Activated naive CD8-positive, alpha-beta T cell (primary cell): ENCODE data around the gene FAM120A.
"Not testable (repeated sequence)": the region's sequence is repeated elsewhere in the genome, so short reads cannot be mapped to it uniquely, and the experiment has no call there.

Experiments used
- H3K27ac Mint-ChIP-seq: one replicate; pipeline ENCODE4 v1.8.0; 2021; ENCODE audit warnings: mixed read lengths
- H3K27me3 Mint-ChIP-seq: one replicate; pipeline ENCODE4 v1.8.0; 2021; ENCODE audit warnings: mixed read lengths
- H3K36me3 Mint-ChIP-seq: one replicate; pipeline ENCODE4 v1.8.0; 2021; ENCODE audit warnings: mixed read lengths
- H3K4me1 Mint-ChIP-seq: one replicate; pipeline ENCODE4 v1.8.0; 2021; ENCODE audit warnings: low read depth, mixed read lengths
- H3K4me3 Mint-ChIP-seq: one replicate; pipeline ENCODE4 v1.8.0; 2021; ENCODE audit warnings: mild to moderate bottlenecking, mixed read lengths
- H3K9me3 Mint-ChIP-seq: one replicate; pipeline ENCODE4 v1.8.0; 2021; ENCODE audit warnings: low read depth, mixed read lengths

FAM120A gene

DNA sequence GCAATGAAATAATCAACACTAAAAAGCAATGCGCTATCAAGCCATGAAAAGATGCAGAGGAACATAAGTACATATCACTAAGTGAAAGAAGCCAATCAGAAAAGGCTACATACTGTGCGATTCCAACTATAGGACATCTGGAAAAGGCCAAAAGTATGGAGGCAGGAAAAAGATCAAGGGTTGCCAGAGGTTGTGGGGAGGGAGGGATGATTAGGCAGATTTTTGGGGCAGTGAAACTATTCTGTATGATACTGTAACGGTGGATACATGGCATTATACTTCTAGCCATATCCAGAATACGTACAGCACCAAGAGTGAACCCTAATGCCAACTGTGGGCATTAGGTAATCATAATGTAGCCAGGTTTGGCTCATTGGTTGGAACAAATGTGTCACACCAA, 51.9 kb downstream of the FAM120A start:
- H3K4me3 Mint-ChIP-seq = no peak overlapping the region
- peaks cover 69% of the 10 kb centered on the region for H3K4me1 Mint-ChIP-seq
- no peaks in the 10 kb centered on the region for H3K9me3 Mint-ChIP-seq
- no peak overlapping the region for H3K27ac Mint-ChIP-seq
- no peaks in the 10 kb centered on the region for H3K27me3 Mint-ChIP-seq
- H3K36me3 Mint-ChIP-seq = peaks cover 17% of the 10 kb centered on the region

DNA sequence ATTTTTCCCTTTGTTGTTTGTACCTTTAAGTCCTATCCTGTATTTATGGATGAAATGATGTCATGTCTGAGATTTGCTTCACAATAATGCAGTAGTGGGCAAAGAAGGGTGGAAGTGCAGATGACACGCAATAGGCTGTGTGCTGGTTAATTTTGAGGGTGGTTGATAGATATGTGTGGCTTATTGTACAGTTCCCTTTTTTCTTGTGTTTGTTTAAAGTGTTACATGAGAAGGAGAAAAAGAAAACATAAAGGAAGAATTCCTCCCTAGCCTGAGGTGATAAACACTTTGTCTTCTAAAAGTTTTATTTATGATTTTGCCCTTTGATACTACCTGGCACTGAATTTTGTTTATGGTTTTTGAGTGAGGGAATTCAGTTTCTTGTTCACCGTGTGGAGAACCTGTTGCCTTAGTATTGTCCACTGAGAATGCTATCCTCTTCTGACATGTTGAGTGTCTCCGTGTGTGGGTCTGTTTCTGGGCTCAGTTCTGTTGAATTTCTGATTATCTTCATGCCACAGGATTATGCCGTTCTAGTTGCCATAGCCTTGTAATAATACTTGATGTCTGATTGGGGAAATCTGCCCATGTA, 54.2 kb downstream of the FAM120A start:
- Mint-ChIP-seq H3K36me3 (peaks cover 11% of the 10 kb centered on the region), H3K4me1 (peaks cover 64% of the 10 kb centered on the region)

DNA sequence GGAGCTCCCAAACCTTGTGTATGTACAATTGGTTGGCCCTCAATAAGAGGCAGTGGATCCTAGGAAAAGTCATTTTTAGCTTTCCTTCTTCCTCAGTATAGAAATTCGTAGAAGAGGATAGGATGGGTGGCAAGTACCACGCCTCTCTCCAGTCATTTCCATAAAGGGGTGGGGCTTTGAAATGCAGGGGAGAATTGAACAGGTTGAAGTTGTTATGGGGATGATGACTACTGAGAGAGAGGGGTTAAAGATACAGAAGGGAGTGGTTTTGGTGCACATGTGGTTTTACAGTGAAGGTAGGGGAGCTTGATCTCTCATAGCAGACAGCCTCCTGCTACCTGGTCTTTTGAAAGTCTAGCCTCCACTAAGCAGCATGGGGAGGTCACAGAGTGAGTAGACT, 56.3 kb downstream of the FAM120A start:
- Mint-ChIP-seq H3K27me3 (no peaks in the 10 kb centered on the region), H3K36me3 (peaks cover 7% of the 10 kb centered on the region), H3K27ac (peak overlapping the region; percentile 16), H3K9me3 (no peaks in the 10 kb centered on the region), H3K4me3 (no peak overlapping the region), H3K4me1 (peaks cover 63% of the 10 kb centered on the region)

More for the DNA sequence above, 54.2 kb downstream of the FAM120A start:
- H3K27ac Mint-ChIP-seq = no peak overlapping the region
- no peak overlapping the region for H3K4me3 Mint-ChIP-seq
- H3K27me3 Mint-ChIP-seq = no peaks in the 10 kb centered on the region
- H3K9me3 Mint-ChIP-seq = no peaks in the 10 kb centered on the region

DNA sequence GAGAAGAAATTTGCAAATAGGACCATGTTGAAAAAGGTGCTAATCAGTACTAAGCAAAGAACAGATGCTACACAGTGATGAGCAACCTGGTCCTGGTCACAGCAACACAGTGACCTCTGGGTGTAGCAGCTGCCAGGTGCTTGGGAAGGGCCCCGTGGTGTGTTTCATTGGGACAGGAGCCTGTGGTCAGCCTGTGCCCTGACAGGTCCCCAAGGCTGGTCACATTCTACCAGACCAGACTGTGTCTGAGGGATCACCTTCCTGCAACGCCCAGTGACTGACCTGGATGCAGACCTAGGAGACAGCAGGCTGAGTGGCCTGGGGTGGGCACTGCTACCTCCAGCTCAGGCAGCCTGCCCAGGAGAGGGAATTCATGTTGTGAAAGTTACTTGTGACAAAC, 56.7 kb downstream of the FAM120A start:
- peak overlapping the region; percentile 16 for H3K27ac Mint-ChIP-seq

DNA sequence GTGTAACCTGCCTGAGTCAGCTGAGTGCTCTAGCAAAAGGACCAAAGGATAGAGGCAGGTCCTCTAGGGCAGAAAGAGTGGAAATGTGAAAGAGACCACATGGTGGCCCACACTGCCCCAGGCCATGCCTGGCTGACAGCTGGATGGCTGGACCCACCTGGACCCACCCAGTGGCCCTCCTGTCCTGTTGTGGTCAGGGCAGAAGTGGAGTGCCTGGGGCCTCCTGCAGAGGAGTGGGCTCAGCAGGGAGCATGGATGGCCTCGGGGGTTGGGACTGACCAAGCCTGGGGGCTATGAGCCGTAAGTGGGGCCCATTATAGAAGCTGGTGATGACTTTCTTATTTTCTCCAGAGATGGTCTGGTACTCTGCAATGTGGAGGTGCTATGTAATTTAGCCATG, 57.6 kb downstream of the FAM120A start:
- Mint-ChIP-seq H3K4me1 (peaks cover 60% of the 10 kb centered on the region), H3K9me3 (no peaks in the 10 kb centered on the region), H3K27me3 (no peaks in the 10 kb centered on the region), H3K36me3 (peaks cover 6% of the 10 kb centered on the region), H3K27ac (no peak overlapping the region), H3K4me3 (no peak overlapping the region)

More for the DNA sequence above, 56.7 kb downstream of the FAM120A start:
- Mint-ChIP-seq H3K4me1 (peaks cover 62% of the 10 kb centered on the region), H3K4me3 (no peak overlapping the region), H3K27me3 (no peaks in the 10 kb centered on the region), H3K9me3 (no peaks in the 10 kb centered on the region), H3K36me3 (peaks cover 7% of the 10 kb centered on the region)

DNA sequence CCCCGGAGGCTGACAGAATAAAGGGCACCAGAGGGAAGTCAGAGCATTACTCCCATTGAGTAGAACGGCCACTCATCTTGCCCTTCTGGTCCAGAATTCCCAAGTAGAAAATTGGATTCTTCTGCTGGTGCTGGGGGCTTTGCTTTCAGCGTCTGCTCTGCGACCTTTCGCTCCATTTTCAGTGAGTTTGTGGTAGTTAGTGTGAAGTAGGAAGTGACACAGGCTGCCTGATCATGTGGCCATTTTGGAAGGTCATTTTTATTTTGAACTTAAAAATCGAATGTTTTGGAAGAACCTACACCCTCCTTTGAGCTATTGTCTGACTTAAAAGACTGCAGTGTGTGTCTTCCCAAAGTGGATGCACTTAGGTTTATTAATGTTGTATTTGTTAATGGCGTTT, 58.6 kb downstream of the FAM120A start:
- no peaks in the 10 kb centered on the region for H3K27me3 Mint-ChIP-seq
- no peaks in the 10 kb centered on the region for H3K9me3 Mint-ChIP-seq
- H3K27ac Mint-ChIP-seq = no peak overlapping the region
- no peak overlapping the region for H3K4me3 Mint-ChIP-seq
- H3K36me3 Mint-ChIP-seq = peaks cover 6% of the 10 kb centered on the region
- peaks cover 56% of the 10 kb centered on the region for H3K4me1 Mint-ChIP-seq

DNA sequence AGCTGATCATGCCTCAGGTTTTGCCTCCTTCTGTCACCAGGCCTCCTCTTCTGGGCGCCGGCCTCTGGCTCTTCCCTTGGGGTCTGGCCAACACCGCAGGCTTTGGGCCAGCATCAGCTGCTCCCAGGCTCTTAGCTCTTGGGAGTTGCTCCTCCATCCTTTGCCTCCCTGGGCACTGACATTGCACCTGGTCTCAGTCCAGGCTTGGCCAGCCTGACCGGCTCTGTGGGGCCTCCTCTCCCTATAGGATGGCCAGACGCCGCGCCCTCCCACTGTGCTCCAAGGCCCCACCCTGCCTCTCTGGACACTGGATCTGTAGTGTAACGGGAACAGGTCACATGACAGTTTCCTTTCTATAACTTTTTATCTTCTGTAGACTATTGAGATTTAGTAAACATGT, 59.7 kb downstream of the FAM120A start:
- H3K27ac Mint-ChIP-seq, H3K36me3 Mint-ChIP-seq: not testable (repeated sequence)
- H3K4me1 Mint-ChIP-seq = peaks cover 44% of the 10 kb centered on the region

DNA sequence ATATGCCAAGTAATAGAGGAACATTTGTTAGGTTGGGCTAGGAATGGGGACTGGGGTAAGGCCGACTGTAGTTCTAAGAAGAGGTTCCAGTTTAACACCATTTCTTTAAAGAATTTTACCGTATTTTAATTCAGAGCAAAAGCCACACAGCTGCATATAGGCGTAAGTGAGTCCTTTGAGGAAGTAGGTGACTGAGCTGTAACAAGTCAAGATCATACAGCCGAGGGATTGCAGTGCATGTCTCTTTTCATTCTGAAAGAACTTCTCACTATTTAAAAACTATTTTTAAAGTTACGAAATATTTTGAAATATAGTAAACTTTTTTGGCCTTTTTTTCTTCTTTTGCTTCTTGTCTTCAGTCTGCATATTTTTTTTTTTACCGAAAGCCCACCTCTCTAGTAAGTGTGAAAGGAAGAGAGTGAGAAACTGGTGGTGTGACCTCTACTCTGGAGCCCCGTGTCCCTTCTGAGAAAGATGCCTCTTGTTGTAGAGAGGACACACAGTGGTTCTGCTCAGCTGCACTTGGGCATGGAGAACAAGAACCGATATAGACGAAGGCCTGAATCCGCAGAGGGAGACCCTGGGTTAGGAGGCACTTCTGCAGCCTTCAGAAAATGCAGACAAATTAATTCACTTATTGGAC, 60.8 kb downstream of the FAM120A start:
- not testable (repeated sequence) for H3K9me3 Mint-ChIP-seq, H3K27ac Mint-ChIP-seq, H3K36me3 Mint-ChIP-seq, H3K4me3 Mint-ChIP-seq, H3K27me3 Mint-ChIP-seq
- H3K4me1 Mint-ChIP-seq = peaks cover 40% of the 10 kb centered on the region

More for the DNA sequence above, 59.7 kb downstream of the FAM120A start:
- H3K9me3 Mint-ChIP-seq, H3K4me3 Mint-ChIP-seq, H3K27me3 Mint-ChIP-seq: not testable (repeated sequence)

DNA sequence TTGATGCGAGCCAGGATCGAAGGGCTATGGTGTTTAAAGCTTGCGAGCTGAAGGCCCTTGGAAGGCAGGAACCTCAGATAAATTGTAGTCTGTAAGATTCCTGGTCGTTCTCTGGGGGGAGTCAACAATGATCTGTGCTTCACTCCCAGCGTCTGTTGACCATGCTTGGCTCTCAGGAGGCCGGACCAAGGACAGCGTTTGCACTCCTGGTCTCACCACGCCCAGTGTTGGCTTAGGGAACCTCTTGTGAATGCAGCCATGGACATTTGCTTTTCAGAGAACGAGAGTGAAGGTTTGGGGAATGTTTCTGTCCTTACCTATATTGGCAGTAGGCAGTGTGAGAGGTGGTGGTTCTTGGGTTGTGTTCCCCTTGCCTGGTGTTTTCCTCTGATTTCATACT, 62.1 kb downstream of the FAM120A start:
- H3K27ac Mint-ChIP-seq = peak overlapping the region; percentile 47
- no peaks in the 10 kb centered on the region for H3K27me3 Mint-ChIP-seq
- H3K36me3 Mint-ChIP-seq = peaks cover 3% of the 10 kb centered on the region
- no peaks in the 10 kb centered on the region for H3K9me3 Mint-ChIP-seq
- peaks cover 36% of the 10 kb centered on the region for H3K4me1 Mint-ChIP-seq
- H3K4me3 Mint-ChIP-seq = no peak overlapping the region

DNA sequence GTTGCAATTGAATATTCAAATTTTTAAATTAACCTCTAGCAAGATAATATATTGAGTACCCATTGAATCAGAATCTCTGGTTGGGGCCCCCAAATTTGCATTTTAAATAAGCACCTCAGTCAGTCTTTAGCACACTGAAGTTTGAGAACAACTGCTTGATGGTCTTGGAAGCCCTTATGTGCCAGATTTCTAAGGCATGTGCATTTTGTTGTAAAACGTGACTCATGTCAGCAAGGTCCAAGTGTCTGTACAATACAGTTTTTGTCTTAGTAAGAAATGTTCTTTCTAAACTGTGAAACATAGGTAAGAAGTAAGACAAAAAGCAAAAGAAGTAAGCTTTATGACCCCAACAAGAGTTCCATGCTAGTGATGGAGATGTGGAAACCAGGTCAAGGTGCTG, 65.8 kb downstream of the FAM120A start:
- Mint-ChIP-seq H3K4me3 (no peak overlapping the region), H3K4me1 (peaks cover 21% of the 10 kb centered on the region), H3K27me3 (no peaks in the 10 kb centered on the region), H3K36me3 (peaks cover 3% of the 10 kb centered on the region), H3K9me3 (no peaks in the 10 kb centered on the region), H3K27ac (no peak overlapping the region)

DNA sequence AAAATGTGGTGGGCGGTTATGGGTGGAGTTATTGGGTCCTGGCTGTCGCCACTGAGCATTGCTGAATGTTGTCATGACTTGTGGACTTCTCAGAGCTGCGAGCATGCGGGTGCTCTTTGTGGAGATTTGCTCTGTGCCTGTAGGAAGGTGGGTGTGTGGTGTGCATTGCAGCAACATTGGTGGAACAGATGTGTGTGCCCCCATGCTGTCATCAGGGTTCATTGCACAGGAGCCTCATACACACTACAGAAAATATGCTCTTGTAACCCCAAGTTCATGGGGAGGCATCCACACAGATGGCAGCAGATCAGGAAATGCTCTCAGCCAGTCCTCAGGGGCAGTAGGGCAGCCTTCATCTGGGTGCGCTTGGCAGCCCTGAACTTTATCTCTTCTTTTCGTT, 69.0 kb downstream of the FAM120A start:
- Mint-ChIP-seq H3K27ac (no peak overlapping the region), H3K27me3 (no peaks in the 10 kb centered on the region), H3K9me3 (no peaks in the 10 kb centered on the region), H3K4me1 (peaks cover 16% of the 10 kb centered on the region), H3K36me3 (no peaks in the 10 kb centered on the region), H3K4me3 (no peak overlapping the region)

DNA sequence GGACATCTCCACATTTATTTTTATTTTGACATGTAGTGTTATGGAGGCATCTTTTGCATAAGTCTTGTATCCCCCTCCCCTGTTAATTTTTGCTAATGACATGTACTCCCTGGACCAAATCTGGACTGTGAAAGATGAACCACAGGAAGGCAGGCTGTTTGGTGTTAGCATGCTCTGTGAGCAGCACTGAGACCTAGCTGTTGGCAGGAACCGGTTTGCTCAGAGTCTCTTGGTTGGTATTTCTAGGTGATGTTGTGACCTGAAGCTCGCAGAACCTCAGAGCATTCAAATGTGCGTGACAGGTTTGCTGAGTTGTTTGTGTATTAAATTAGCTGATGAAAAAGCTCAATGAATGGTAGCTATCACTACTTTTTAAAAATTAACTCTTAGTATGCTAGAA, 71.3 kb downstream of the FAM120A start:
- H3K9me3 Mint-ChIP-seq = no peaks in the 10 kb centered on the region
- H3K27me3 Mint-ChIP-seq = no peaks in the 10 kb centered on the region
- H3K4me1 Mint-ChIP-seq = peaks cover 12% of the 10 kb centered on the region
- peak overlapping the region; percentile 28 for H3K27ac Mint-ChIP-seq
- peaks cover 8% of the 10 kb centered on the region for H3K36me3 Mint-ChIP-seq
- no peak overlapping the region for H3K4me3 Mint-ChIP-seq

DNA sequence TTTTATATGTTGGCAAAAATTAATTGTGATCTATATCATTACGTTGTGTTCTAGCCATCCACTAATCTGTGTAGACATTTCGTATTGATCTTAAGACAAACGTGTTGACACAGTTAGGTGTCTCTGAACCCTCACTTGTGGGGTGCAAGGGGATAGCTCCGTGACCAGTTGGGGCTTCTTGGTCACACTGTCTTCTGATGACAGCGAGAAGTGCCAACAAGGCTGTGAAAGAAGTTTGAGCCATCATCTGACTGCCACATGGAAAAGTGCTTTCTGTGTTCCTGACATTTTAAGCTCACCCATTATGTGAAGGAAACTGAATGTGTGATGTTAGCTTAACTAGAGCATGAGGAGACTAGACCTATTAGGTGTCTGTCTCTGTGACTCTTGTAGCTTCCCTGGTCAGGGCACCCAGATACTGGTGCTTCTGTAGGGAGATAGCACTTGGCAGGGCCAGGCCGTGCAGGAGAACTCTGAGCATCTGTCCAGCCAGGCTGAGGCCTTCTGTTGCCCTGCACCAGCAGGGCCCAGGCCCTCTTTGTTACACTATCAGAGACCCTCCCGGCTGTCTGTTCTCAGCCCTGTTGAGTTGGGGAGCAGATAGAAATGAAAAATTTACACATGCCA, 72.1 kb downstream of the FAM120A start:
- no peaks in the 10 kb centered on the region for H3K27me3 Mint-ChIP-seq
- H3K4me1 Mint-ChIP-seq = peaks cover 8% of the 10 kb centered on the region
- no peak overlapping the region for H3K4me3 Mint-ChIP-seq
- H3K27ac Mint-ChIP-seq = peak overlapping the region; percentile 9
- no peaks in the 10 kb centered on the region for H3K9me3 Mint-ChIP-seq
- H3K36me3 Mint-ChIP-seq = peaks cover 9% of the 10 kb centered on the region

DNA sequence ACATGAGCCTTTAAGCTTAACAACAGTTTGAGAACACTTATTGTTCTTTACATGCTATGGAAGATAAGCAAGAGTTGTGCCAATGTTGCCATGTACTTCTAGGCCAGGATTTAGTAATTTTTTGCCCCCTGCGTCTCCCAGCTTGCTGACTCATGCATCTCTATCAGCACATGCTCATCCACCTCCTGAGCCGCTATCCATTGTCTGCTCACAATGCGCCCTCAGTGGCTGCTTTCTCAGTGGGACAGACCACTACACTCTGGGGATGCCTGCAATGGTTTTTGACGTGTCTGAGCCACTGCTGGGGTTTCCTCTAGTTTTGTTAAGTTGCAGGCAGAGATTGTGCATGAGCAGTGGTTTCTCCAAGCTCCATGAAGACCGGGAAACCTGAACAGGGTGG, 74.0 kb downstream of the FAM120A start:
- Mint-ChIP-seq H3K4me3 (no peak overlapping the region), H3K27ac (peak overlapping the region; percentile 7), H3K9me3 (no peaks in the 10 kb centered on the region), H3K27me3 (no peaks in the 10 kb centered on the region), H3K4me1 (peaks cover 8% of the 10 kb centered on the region), H3K36me3 (peaks cover 11% of the 10 kb centered on the region)

DNA sequence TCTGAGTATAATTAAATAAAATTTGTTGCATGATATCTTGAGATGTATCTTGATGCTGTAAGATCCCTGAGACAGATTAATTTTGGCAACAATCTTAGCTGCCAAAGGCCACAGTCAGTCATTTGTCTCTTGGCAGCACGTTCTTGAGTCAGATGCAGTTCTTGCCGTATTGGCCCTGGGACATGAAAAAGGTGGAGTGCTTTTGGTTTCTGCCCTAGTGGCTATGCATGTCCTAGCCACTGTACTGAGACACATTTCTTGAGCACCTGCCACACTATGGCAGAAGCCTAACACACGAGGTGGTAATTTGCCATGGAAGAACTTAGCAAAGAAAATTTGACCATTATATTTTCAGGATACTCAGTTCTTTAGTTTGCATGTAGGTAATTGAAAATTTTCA, 79.9 kb downstream of the FAM120A start:
- no peaks in the 10 kb centered on the region for H3K9me3 Mint-ChIP-seq
- H3K4me1 Mint-ChIP-seq = no peaks in the 10 kb centered on the region
- no peaks in the 10 kb centered on the region for H3K27me3 Mint-ChIP-seq
- no peak overlapping the region for H3K27ac Mint-ChIP-seq
- peaks cover 10% of the 10 kb centered on the region for H3K36me3 Mint-ChIP-seq
- H3K4me3 Mint-ChIP-seq = no peak overlapping the region

DNA sequence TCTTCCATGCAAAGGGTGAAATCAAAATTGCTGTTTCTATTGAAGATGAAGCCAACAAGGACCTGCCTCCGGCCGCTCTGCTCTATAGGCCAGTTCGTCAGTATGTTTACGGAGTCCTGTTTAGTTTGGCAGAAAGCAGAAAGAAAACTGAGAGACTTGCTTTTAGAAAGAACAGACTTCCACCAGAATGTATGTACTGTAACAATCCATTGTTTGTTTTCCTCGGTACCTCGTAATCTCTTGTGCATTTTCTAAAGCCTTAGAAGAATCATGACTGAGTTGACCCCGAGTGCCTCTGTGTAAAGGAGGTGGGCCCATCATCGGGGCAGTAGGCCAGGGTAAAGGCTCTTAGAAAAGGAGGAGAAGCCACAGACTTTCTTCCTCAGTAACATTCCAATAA, 80.7 kb downstream of the FAM120A start:
- H3K9me3 Mint-ChIP-seq = no peaks in the 10 kb centered on the region
- no peak overlapping the region for H3K4me3 Mint-ChIP-seq
- H3K27ac Mint-ChIP-seq = no peak overlapping the region
- no peaks in the 10 kb centered on the region for H3K27me3 Mint-ChIP-seq
- peaks cover 4% of the 10 kb centered on the region for H3K36me3 Mint-ChIP-seq
- no peaks in the 10 kb centered on the region for H3K4me1 Mint-ChIP-seq
